Stimulated activated CD4-positive, alpha-beta T cell treated with anti-CD3 and anti-CD28 coated beads, Interleukin-2, amount 100 ng/mL, for 24 hours (primary cell): Measurements from ENCODE around the gene GUCD1.

ENCODE experiments used
- DNase-seq, 2 donors: peaks; one replicate each; pipeline ENCODE4 v3.0.0-alpha.2; 2020

Gene GUCD1

GRCh38 chr22:24589518-24590030 is 34.6 kb upstream of the GUCD1 start:
- no peak for DNase-seq

GRCh38 chr22:24588757-24589481 is 34.0 kb upstream of the GUCD1 start:
- DNase-seq: no peak

GRCh38 chr22:24588381-24588756 is 33.4 kb upstream of the GUCD1 start:
- no peak for DNase-seq

GRCh38 chr22:24587948-24588347 is 33.0 kb upstream of the GUCD1 start:
- no peak for DNase-seq

GRCh38 chr22:24587251-24587650 is 32.3 kb upstream of the GUCD1 start:
- no peak for DNase-seq

GRCh38 chr22:24585927-24586546 is 31.1 kb upstream of the GUCD1 start:
- DNase-seq: no peak

- no peak for DNase-seq
Observed at GRCh38 chr22:24585461-24585860, 30.5 kb upstream of the GUCD1 start.

GRCh38 chr22:24584871-24585411 is 30.0 kb upstream of the GUCD1 start:
- no peak for DNase-seq

GRCh38 chr22:24584166-24584790 is 29.3 kb upstream of the GUCD1 start:
- DNase-seq: no peak

- no peak for DNase-seq
Observed at GRCh38 chr22:24583221-24584165, 28.6 kb upstream of the GUCD1 start.

- no peak for DNase-seq
Observed at GRCh38 chr22:24582056-24582814, 27.3 kb upstream of the GUCD1 start.

GRCh38 chr22:24580276-24580675 is 25.3 kb upstream of the GUCD1 start:
- no peak for DNase-seq

- no peak for DNase-seq
Observed at GRCh38 chr22:24579258-24579601, 24.3 kb upstream of the GUCD1 start.

GRCh38 chr22:24578355-24579257 is 23.7 kb upstream of the GUCD1 start:
- no peak for DNase-seq

GRCh38 chr22:24576778-24577177 is 21.8 kb upstream of the GUCD1 start:
- no peak for DNase-seq

- DNase-seq: no peak
Observed at GRCh38 chr22:24571266-24571665, 16.3 kb upstream of the GUCD1 start.

GRCh38 chr22:24567668-24568067 is 12.7 kb upstream of the GUCD1 start:
- no peak for DNase-seq

- no peak for DNase-seq
Observed at GRCh38 chr22:24566899-24567511, 12.1 kb upstream of the GUCD1 start.

GRCh38 chr22:24565077-24565476 is 10.1 kb upstream of the GUCD1 start:
- no peak for DNase-seq

- DNase-seq: no peak
Observed at GRCh38 chr22:24564376-24565058, 9.6 kb upstream of the GUCD1 start.
